Stomach (tissue), 4 donors: ENCODE measurements around the gene PCDH9.

ENCODE experiments used
- CTCF ChIP-seq, 7 experiments: fragments of 450-650 bp in 4 of 7; fragments of 200-600 bp in 3 of 7; sonication (generic) in 3 of 7; IDR thresholded peaks; one replicate each; pipeline ENCODE4 v1.5.1; 2016 to 2019; ENCODE audit warnings: antibody characterized with exemption in 7 of 7, control low read depth in 2 of 7, mild to moderate bottlenecking in 1 of 7
- EP300 ChIP-seq: sonication (generic); formaldehyde crosslinking; IDR thresholded peaks from one replicate; pipeline ENCODE4 v1.6.1; 2017; ENCODE audit warnings: antibody characterized with exemption
- POLR2A ChIP-seq, 4 donors: fragments of 450-650 bp; IDR thresholded peaks; one replicate each; pipeline ENCODE4 v1.6.1; 2016; ENCODE audit warnings: antibody characterized with exemption in 4 of 4, control low read depth in 2 of 4, mild to moderate bottlenecking in 1 of 4, moderate library complexity in 1 of 4
- POLR2AphosphoS5 ChIP-seq, 3 donors: sonication (generic); formaldehyde crosslinking; IDR thresholded peaks; one replicate each; pipeline ENCODE4 v1.6.1; 2016; ENCODE audit warnings: antibody characterized with exemption in 3 of 3

- TF ChIP-seq CTCF (IDR thresholded peaks at IDR 0.05) (no peak), POLR2A (IDR thresholded peaks at IDR 0.05) (no peak), EP300 (no peak), POLR2AphosphoS5 (IDR thresholded peaks at IDR 0.05) (no peak)
These were observed 350.1 kb downstream of the PCDH9 start for GRCh38 chr13:66879988-66880387.
